Measurements from ENCODE around the gene C1orf105. TPM values are rescaled to one million over a fixed set of nuclear protein-coding genes. Genes with fewer than 3 reads are reported as not detected.
"Not testable (repeated sequence)": the region's sequence is repeated elsewhere in the genome, so short reads cannot be mapped to it uniquely, and the experiment has no call there.

The C1orf105 gene
- total and polyA plus RNA-seq, 9 donors = not detected

GRCh38 chr1:172488393-172488792 is 67.9 kb downstream of the C1orf105 start:
- TF ChIP-seq POLR2A (IDR thresholded peaks at IDR 0.05) (no peak), CTCF (IDR thresholded peaks at IDR 0.05) (no peak), EP300 (IDR thresholded peaks at IDR 0.05) (no peak)
- no peak overlapping the region for H3K4me3 ChIP-seq
- intact Hi-C loops (cut with DNase I) = no loop called here
- no peaks in the 10 kb centered on the region for H3K36me3 ChIP-seq
- H3K9me3 ChIP-seq = no peaks in the 10 kb centered on the region
- H3K27ac ChIP-seq = no peak overlapping the region
- no peaks in the 10 kb centered on the region for H3K27me3 ChIP-seq
- no peaks in the 10 kb centered on the region for H3K4me1 ChIP-seq (ENCODE audit: insufficient read depth)
- no peak for DNase-seq
- WGBS, 3 donors = 94 to 100% (median 95%) methylated on average over 3 of the region's 3 CpGs

DNA sequence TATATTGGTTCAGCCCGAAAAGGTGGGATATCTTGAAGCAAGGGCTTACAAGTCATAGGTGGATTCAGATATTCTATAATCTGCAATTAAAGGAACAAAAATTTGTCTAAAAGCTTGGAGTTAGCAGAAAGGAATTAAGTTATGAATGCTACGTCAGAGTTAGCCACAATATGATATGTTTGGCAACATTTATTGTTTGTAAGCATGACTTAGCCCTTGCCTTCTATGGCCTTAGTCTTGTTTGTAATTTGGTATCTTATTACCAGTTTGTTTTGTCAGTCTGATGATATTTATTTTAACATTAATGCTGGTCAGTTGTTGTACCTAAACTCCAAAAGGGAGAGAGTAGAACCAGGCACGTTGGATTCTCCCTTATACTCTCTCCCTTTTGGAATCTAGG is 69.4 kb downstream of the C1orf105 start:
- TF ChIP-seq EP300 (IDR thresholded peaks at IDR 0.05) (no peak), POLR2A (IDR thresholded peaks at IDR 0.05) (no peak), CTCF (IDR thresholded peaks at IDR 0.05) (no peak)
- intact Hi-C loops (cut with DNase I) = no loop called here
- Histone ChIP-seq H3K4me1 (ENCODE audit: insufficient read depth) (no peaks in the 10 kb centered on the region), H3K27me3 (no peaks in the 10 kb centered on the region), H3K27ac (no peak overlapping the region), H3K36me3 (no peaks in the 10 kb centered on the region), H3K9me3 (no peaks in the 10 kb centered on the region), H3K4me3 (no peak overlapping the region)
- 44 to 53% (median 50%) methylated on average over 3 of the region's 3 CpGs for WGBS, 3 donors
- DNase-seq = no peak

- intact Hi-C loops (cut with DNase I) = no loop called here
- no peak overlapping the region for H3K4me3 ChIP-seq
- H3K4me1 ChIP-seq (ENCODE audit: insufficient read depth) = no peaks in the 10 kb centered on the region
- DNase-seq = no peak
- H3K36me3 ChIP-seq = no peaks in the 10 kb centered on the region
- WGBS, 3 donors = 52 to 73% (median 65%) methylated on average over 1 of the region's 1 CpG
- TF ChIP-seq POLR2A (IDR thresholded peaks at IDR 0.05) = no peak
- no peak for TF ChIP-seq EP300 (IDR thresholded peaks at IDR 0.05)
- no peaks in the 10 kb centered on the region for H3K9me3 ChIP-seq
- no peak overlapping the region for H3K27ac ChIP-seq
- H3K27me3 ChIP-seq = no peaks in the 10 kb centered on the region
Measured at GRCh38 chr1:172492421-172492820, 71.9 kb downstream of the C1orf105 start.

DNA sequence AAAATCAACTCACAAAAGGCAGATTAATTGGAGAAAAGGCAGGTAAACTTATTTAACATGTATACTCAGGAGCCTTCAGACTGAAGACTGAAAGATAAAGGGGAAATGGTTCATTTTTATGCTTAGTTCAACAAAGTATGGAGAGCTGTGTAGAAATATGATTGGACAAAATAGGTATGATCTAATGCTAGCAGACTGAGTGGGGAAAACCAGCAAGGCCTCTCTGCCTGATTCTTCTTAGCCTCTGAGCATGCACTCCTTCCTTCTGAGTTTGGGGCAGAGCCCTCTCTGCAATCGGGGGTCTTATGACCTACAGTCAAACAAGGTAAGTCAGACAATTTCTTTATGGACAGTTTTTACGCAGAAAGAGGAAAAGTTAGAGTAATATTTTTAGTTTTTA is 73.7 kb downstream of the C1orf105 start:
- no peak for DNase-seq
- no peak for TF ChIP-seq POLR2A (IDR thresholded peaks at IDR 0.05)
- no peak for TF ChIP-seq CTCF (IDR thresholded peaks at IDR 0.05)
- TF ChIP-seq EP300 (IDR thresholded peaks at IDR 0.05) = no peak
- no peaks in the 10 kb centered on the region for H3K9me3 ChIP-seq
- H3K36me3 ChIP-seq = no peaks in the 10 kb centered on the region
- intact Hi-C loops (cut with DNase I) = no loop called here
- no peaks in the 10 kb centered on the region for H3K27me3 ChIP-seq
- no peak overlapping the region for H3K4me3 ChIP-seq
- H3K4me1 ChIP-seq (ENCODE audit: insufficient read depth) = no peaks in the 10 kb centered on the region
- 94 to 96% (median 96%) methylated on average over 2 of the region's 2 CpGs for WGBS, 3 donors
- no peak overlapping the region for H3K27ac ChIP-seq

DNA sequence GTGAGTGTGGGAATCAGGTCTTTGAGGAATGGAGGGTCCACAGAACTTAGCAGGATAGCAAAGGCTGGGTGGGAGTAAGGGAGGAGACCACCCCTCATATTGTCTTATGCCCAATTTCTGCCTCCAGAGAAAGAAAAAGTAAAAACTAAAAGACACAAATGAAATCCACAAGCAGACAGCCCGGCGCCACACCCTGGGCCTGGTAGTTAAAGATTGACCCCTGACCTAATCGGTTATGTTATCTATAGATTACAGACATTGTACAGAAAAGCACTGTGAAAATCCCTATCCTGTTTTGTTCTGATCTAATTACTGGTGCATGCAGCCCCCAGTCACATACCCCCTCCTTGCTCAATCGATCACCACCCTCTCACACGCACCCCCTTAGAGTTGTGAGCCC is 75.6 kb downstream of the C1orf105 start:
- H3K9me3 ChIP-seq; intact Hi-C loops (cut with DNase I); H3K36me3 ChIP-seq; H3K27ac ChIP-seq; H3K27me3 ChIP-seq; DNase-seq; H3K4me1 ChIP-seq (ENCODE audit: insufficient read depth); H3K4me3 ChIP-seq: not testable (repeated sequence)
- WGBS, 3 donors = 84 to 90% (median 85%) methylated on average over 5 of the region's 5 CpGs

GRCh38 chr1:172496678-172497077 is 76.2 kb downstream of the C1orf105 start:
- no peak overlapping the region for H3K27ac ChIP-seq

More at GRCh38 chr1:172496678-172497077, 76.2 kb downstream of the C1orf105 start:
- Histone ChIP-seq H3K4me3 (no peak overlapping the region), H3K4me1 (ENCODE audit: insufficient read depth) (no peaks in the 10 kb centered on the region), H3K9me3 (no peaks in the 10 kb centered on the region), H3K27me3 (no peaks in the 10 kb centered on the region), H3K36me3 (no peaks in the 10 kb centered on the region)
- no peak for TF ChIP-seq EP300 (IDR thresholded peaks at IDR 0.05)
- TF ChIP-seq POLR2A (IDR thresholded peaks at IDR 0.05) = no peak
- TF ChIP-seq CTCF (IDR thresholded peaks at IDR 0.05) = no peak
- no peak for DNase-seq
- intact Hi-C loops (cut with DNase I) = no loop called here
- WGBS, 3 donors = 8 to 11% (median 8%) methylated on average over 1 of the region's 1 CpG
